Activated B cell treated with CpG ODN at 0.5 μM for 24 hours (primary cell): Measurements from ENCODE around the gene EPO. TPM values are rescaled to one million over a fixed set of nuclear protein-coding genes. Genes with fewer than 3 reads are reported as not detected.

Experiments
- ATAC-seq: fragments of 200-7000 bp; cut with Tn5 transposase; one replicate; pipeline ENCODE4 v1.10.0; 2021; ENCODE audit warnings: low read depth, mild to moderate bottlenecking, moderate library complexity
- CTCF ChIA-PET: fragments of 350-600 bp; sonication (Branson Sonifier 250); formaldehyde crosslinking; loops from one replicate; lab custom pipeline; 2021; ENCODE audit warnings: antibody characterized with exemption; lab: Charles Lee
- POLR2A ChIA-PET: fragments of 350-600 bp; sonication (Branson Sonifier 250); formaldehyde crosslinking; loops from one replicate; lab custom pipeline; 2021; ENCODE audit warnings: antibody characterized with exemption; lab: Charles Lee
- DNase-seq: peaks from one replicate; pipeline ENCODE4 v3.0.0; 2022
- H3K27ac Mint-ChIP-seq: one replicate; pipeline ENCODE4 v1.8.0; 2020; ENCODE audit warnings: mixed read lengths
- H3K27me3 Mint-ChIP-seq: one replicate; pipeline ENCODE4 v1.8.0; 2021; ENCODE audit warnings: mixed read lengths
- H3K36me3 Mint-ChIP-seq: one replicate; pipeline ENCODE4 v1.8.0; 2021; ENCODE audit warnings: low read depth, mixed read lengths
- H3K4me1 Mint-ChIP-seq: one replicate; pipeline ENCODE4 v1.8.0; 2021; ENCODE audit warnings: mixed read lengths
- H3K4me3 Mint-ChIP-seq: one replicate; pipeline ENCODE4 v1.8.0; 2020; ENCODE audit warnings: mild to moderate bottlenecking, mixed read lengths
- H3K9me3 Mint-ChIP-seq: one replicate; pipeline ENCODE4 v1.8.0; 2020; ENCODE audit warnings: mixed read lengths
- CTCF ChIP-seq: fragments of 200-600 bp; IDR thresholded peaks from one replicate; pipeline ENCODE4 v1.8.0; 2022; ENCODE audit warnings: antibody characterized with exemption, mild to moderate bottlenecking
- intact Hi-C: fragments of 100-400 bp; cut with micrococcal nuclease; formaldehyde crosslinking; loops from one replicate; pipeline ENCODE4 v1.15.1; 2024
- total RNA-seq: library from RNA; stranded (reverse); gene quantifications from 2 replicates; pipeline ENCODE4 v1.2.3, GENCODE V29; 2022

Gene EPO
- total RNA-seq, 1 donor from 2014 or later: not detected

- no peaks in the 10 kb centered on the region for H3K9me3 Mint-ChIP-seq
- H3K36me3 Mint-ChIP-seq: peaks cover 61% of the 10 kb centered on the region
- TF ChIP-seq CTCF: no peak
- POLR2A ChIA-PET: no interaction called here
- no peak for ATAC-seq
- no peak overlapping the region for H3K4me3 Mint-ChIP-seq
- intact Hi-C loops: no loop called here
- no peak overlapping the region for H3K27ac Mint-ChIP-seq
- CTCF ChIA-PET: no interaction called here
- no peaks in the 10 kb centered on the region for H3K27me3 Mint-ChIP-seq
- peaks cover 13% of the 10 kb centered on the region for H3K4me1 Mint-ChIP-seq
- DNase-seq: no peak
Measured at GRCh38 chr7:100686201-100686821, 34.0 kb upstream of the EPO start.

GRCh38 chr7:100686822-100687211 lies 33.5 kb upstream of the EPO start:
- DNase-seq: no peak
- Mint-ChIP-seq H3K27me3 (no peaks in the 10 kb centered on the region), H3K4me3 (no peak overlapping the region), H3K4me1 (peaks cover 17% of the 10 kb centered on the region), H3K27ac (no peak overlapping the region), H3K36me3 (peaks cover 59% of the 10 kb centered on the region), H3K9me3 (no peaks in the 10 kb centered on the region)
- no peak for ATAC-seq
- ChIA-PET CTCF (no interaction called here), POLR2A (no interaction called here)
- no peak for TF ChIP-seq CTCF
- intact Hi-C loops: no loop called here

- H3K36me3 Mint-ChIP-seq: peaks cover 57% of the 10 kb centered on the region
- no peak overlapping the region for H3K27ac Mint-ChIP-seq
- H3K27me3 Mint-ChIP-seq: no peaks in the 10 kb centered on the region
- DNase-seq (no peak), ATAC-seq (no peak)
- POLR2A ChIA-PET: interaction anchor here (0.6 kb wide), 1 partner anchor 12 kb away, joined by 3 read pairs; no protein-coding TSS in a partner anchor
- peaks cover 21% of the 10 kb centered on the region for H3K4me1 Mint-ChIP-seq
- H3K9me3 Mint-ChIP-seq: no peaks in the 10 kb centered on the region
- CTCF ChIA-PET: no interaction called here
- intact Hi-C loops: no loop called here
- TF ChIP-seq CTCF: no peak
- no peak overlapping the region for H3K4me3 Mint-ChIP-seq
Measured at GRCh38 chr7:100687261-100687660, 33.0 kb upstream of the EPO start.

GRCh38 chr7:100687751-100688300 lies 32.4 kb upstream of the EPO start:
- TF ChIP-seq CTCF: no peak
- Mint-ChIP-seq H3K4me3 (no peak overlapping the region), H3K27ac (no peak overlapping the region), H3K36me3 (peaks cover 52% of the 10 kb centered on the region), H3K4me1 (peaks cover 27% of the 10 kb centered on the region), H3K27me3 (no peaks in the 10 kb centered on the region), H3K9me3 (no peaks in the 10 kb centered on the region)
- POLR2A ChIA-PET: interaction anchor here (0.6 kb wide), 1 partner anchor 13 kb away, joined by 3 read pairs; no protein-coding TSS in a partner anchor
- intact Hi-C loops: no loop called here
- CTCF ChIA-PET: interaction anchor here (1.7 kb wide), 1 partner anchor 15 kb away, joined by 3 read pairs; the partner anchor contains the start of gene GNB2
- DNase-seq (no peak), ATAC-seq (no peak)

GRCh38 chr7:100688326-100688860 lies 31.9 kb upstream of the EPO start:
- H3K27me3 Mint-ChIP-seq: no peaks in the 10 kb centered on the region
- POLR2A ChIA-PET: no interaction called here
- no peak overlapping the region for H3K27ac Mint-ChIP-seq
- intact Hi-C loops: no loop called here
- ATAC-seq: no peak
- CTCF ChIA-PET: interaction anchor here (1.7 kb wide), 1 partner anchor 15 kb away, joined by 3 read pairs; the partner anchor contains the start of gene GNB2
- H3K4me1 Mint-ChIP-seq: peaks cover 33% of the 10 kb centered on the region
- no peak overlapping the region for H3K4me3 Mint-ChIP-seq
- DNase-seq: no peak
- no peak for TF ChIP-seq CTCF
- no peaks in the 10 kb centered on the region for H3K9me3 Mint-ChIP-seq
- H3K36me3 Mint-ChIP-seq: peaks cover 52% of the 10 kb centered on the region
